Gastroesophageal sphincter (tissue), 4 donors: ENCODE data around the gene AWAT1. TPM values are rescaled to one million over a fixed set of nuclear protein-coding genes. Genes with fewer than 3 reads are reported as not detected.
"Not testable (repeated sequence)": the region's sequence is repeated elsewhere in the genome, so short reads cannot be mapped to it uniquely, and the experiment has no call there.

Source experiments
- ATAC-seq: fragments of 150-250 bp; one replicate; pipeline ENCODE4 v1.9.1; 2016; ENCODE audit warnings: mild to moderate bottlenecking, moderate library complexity
- H3K27ac ChIP-seq, 4 donors: fragments of 200-600 bp; sonication (generic) in 3 of 4; 1 replicate in 3 of 4; 2 replicates in 1 of 4; pipeline ENCODE4 v1.5.1; 2016 to 2019
- H3K27me3 ChIP-seq: fragments of 200-600 bp; sonication (generic); one replicate; pipeline ENCODE4 v1.5.1; 2019
- H3K36me3 ChIP-seq, 2 donors: fragments of 200-600 bp; sonication (generic); one replicate each; pipeline ENCODE4 v1.5.1; 2019; ENCODE audit warnings: control low read depth in 1 of 2
- H3K4me1 ChIP-seq, 3 donors: fragments of 200-600 bp; sonication (generic); 1 replicate in 2 of 3; 2 replicates in 1 of 3; pipeline ENCODE4 v1.5.1; 2016 to 2019; ENCODE audit warnings: control low read depth in 2 of 3
- H3K4me3 ChIP-seq, 2 donors: fragments of 200-600 bp; sonication (generic); one replicate each; pipeline ENCODE4 v1.5.1; 2019; ENCODE audit warnings: mild to moderate bottlenecking in 1 of 2, moderate library complexity in 1 of 2
- H3K9me3 ChIP-seq, 3 donors: fragments of 200-600 bp; sonication (generic); one replicate each; pipeline ENCODE4 v1.5.1; 2017 to 2019; ENCODE audit warnings: control low read depth in 2 of 3
- EP300 ChIP-seq: sonication (generic); formaldehyde crosslinking; IDR thresholded peaks from one replicate; pipeline ENCODE4 v1.6.1; 2017; ENCODE audit warnings: antibody characterized with exemption, mild to moderate bottlenecking
- POLR2A ChIP-seq, 2 donors: fragments of 450-650 bp; IDR thresholded peaks; one replicate each; pipeline ENCODE4 v1.6.1; 2017; ENCODE audit warnings: antibody characterized with exemption in 2 of 2, mild to moderate bottlenecking in 2 of 2, moderate library complexity in 1 of 2
- POLR2AphosphoS5 ChIP-seq: sonication (generic); formaldehyde crosslinking; IDR thresholded peaks from one replicate; pipeline ENCODE4 v1.6.1; 2017; ENCODE audit warnings: antibody characterized with exemption
- WGBS, 2 donors: methylation state at CpG; one replicate each; pipeline ENCODE4 v1.1.5; 2018; ENCODE audit warnings: low coverage in 1 of 2; 5-methylcytosine and 5-hydroxymethylcytosine counted together
- total RNA-seq, 4 donors: library from RNA; depleted of rRNA; stranded (reverse); fragments of >200 nt; gene quantifications; one replicate each; pipeline ENCODE4 v1.1.0, GENCODE V29; 2016
- TF ChIP-seq, protein P1 (sequence below), 4 experiments: fragments of 200-600 bp in 2 of 4; fragments of 450-650 bp in 2 of 4; sonication (generic) in 1 of 4; IDR thresholded peaks; one replicate each; pipeline ENCODE4 v1.5.1; 2017 to 2019; ENCODE audit warnings: antibody characterized with exemption in 4 of 4, mild to moderate bottlenecking in 2 of 4, moderate library complexity in 2 of 4

AWAT1 gene
- total RNA-seq, 4 donors from 2014 or later: not detected

GRCh38 chrX:70241501-70241900 is 7.0 kb downstream of the AWAT1 start:
- TF ChIP-seq POLR2AphosphoS5 (no peak), POLR2A (IDR thresholded peaks at IDR 0.05) (no peak), EP300 (no peak)
- TF ChIP-seq, protein P1, sequence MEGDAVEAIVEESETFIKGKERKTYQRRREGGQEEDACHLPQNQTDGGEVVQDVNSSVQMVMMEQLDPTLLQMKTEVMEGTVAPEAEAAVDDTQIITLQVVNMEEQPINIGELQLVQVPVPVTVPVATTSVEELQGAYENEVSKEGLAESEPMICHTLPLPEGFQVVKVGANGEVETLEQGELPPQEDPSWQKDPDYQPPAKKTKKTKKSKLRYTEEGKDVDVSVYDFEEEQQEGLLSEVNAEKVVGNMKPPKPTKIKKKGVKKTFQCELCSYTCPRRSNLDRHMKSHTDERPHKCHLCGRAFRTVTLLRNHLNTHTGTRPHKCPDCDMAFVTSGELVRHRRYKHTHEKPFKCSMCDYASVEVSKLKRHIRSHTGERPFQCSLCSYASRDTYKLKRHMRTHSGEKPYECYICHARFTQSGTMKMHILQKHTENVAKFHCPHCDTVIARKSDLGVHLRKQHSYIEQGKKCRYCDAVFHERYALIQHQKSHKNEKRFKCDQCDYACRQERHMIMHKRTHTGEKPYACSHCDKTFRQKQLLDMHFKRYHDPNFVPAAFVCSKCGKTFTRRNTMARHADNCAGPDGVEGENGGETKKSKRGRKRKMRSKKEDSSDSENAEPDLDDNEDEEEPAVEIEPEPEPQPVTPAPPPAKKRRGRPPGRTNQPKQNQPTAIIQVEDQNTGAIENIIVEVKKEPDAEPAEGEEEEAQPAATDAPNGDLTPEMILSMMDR (IDR thresholded peaks at IDR 0.05): no peak
- H3K4me3 ChIP-seq: no peak overlapping the region
- 49 to 88% methylated on average over 2 of the region's 2 CpGs for WGBS, 2 donors
- H3K4me1 ChIP-seq: no peaks in the 10 kb centered on the region
- H3K27ac ChIP-seq: no peak overlapping the region
- no peaks in the 10 kb centered on the region for H3K36me3 ChIP-seq
- no peaks in the 10 kb centered on the region for H3K27me3 ChIP-seq
- H3K9me3 ChIP-seq: no peaks in the 10 kb centered on the region
- no peak for ATAC-seq

DNA sequence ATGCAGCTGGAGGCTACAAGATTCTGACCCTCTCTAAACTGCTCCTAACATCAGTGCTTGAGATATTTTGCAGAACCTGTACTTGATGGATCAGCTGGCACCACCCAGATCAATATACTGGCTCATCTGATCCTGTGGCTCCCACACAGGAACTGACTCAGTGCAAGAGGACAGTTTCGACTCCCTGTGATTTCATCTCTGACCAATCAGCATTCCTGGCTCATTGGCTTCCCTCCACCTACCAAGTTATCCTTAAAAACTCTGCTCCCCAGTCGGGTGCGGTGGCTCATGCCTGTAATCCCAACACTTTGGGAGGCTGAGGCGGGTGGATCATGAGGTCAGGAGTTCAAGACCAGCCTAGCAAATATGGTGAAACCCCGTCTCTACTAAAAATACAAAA is 9.1 kb downstream of the AWAT1 start:
- not testable (repeated sequence) for ATAC-seq, H3K4me3 ChIP-seq, H3K9me3 ChIP-seq, H3K36me3 ChIP-seq, H3K4me1 ChIP-seq, H3K27ac ChIP-seq, H3K27me3 ChIP-seq
- WGBS, 2 donors: no CpG with 5 or more reads among the region's 5 CpGs

- no peaks in the 10 kb centered on the region for H3K27me3 ChIP-seq
- H3K4me1 ChIP-seq: no peaks in the 10 kb centered on the region
- TF ChIP-seq POLR2A (IDR thresholded peaks at IDR 0.05) (no peak), EP300 (no peak), POLR2AphosphoS5 (no peak)
- TF ChIP-seq, protein P1 (IDR thresholded peaks at IDR 0.05): no peak
- WGBS, 2 donors: 52 to 65% methylated on average over 4 to 6 of the region's 6 CpGs
- H3K9me3 ChIP-seq: no peaks in the 10 kb centered on the region
- ATAC-seq: no peak
- no peak overlapping the region for H3K27ac ChIP-seq
- H3K36me3 ChIP-seq: no peaks in the 10 kb centered on the region
- no peak overlapping the region for H3K4me3 ChIP-seq
These were observed 10.4 kb downstream of the AWAT1 start for GRCh38 chrX:70244881-70245280.

- Histone ChIP-seq H3K9me3 (no peaks in the 10 kb centered on the region), H3K4me1 (no peaks in the 10 kb centered on the region), H3K27ac (no peak overlapping the region), H3K27me3 (no peaks in the 10 kb centered on the region), H3K36me3 (no peaks in the 10 kb centered on the region), H3K4me3 (no peak overlapping the region)
- 85 to 100% methylated on average over 1 to 2 of the region's 2 CpGs for WGBS, 2 donors
- TF ChIP-seq EP300: no peak
- no peak for TF ChIP-seq POLR2AphosphoS5
- no peak for TF ChIP-seq POLR2A (IDR thresholded peaks at IDR 0.05)
- TF ChIP-seq, protein P1 (IDR thresholded peaks at IDR 0.05): no peak
- no peak for ATAC-seq
These were observed 12.8 kb downstream of the AWAT1 start for GRCh38 chrX:70247252-70247651.

GRCh38 chrX:70252491-70252890 is 18.0 kb downstream of the AWAT1 start:
- Histone ChIP-seq H3K36me3 (no peaks in the 10 kb centered on the region), H3K27ac (no peak overlapping the region), H3K4me3 (no peak overlapping the region), H3K9me3 (no peaks in the 10 kb centered on the region), H3K4me1 (no peaks in the 10 kb centered on the region), H3K27me3 (no peaks in the 10 kb centered on the region)
- WGBS, 2 donors: 49 to 50% methylated on average over 2 of the region's 2 CpGs
- no peak for ATAC-seq
- TF ChIP-seq, protein P1 (IDR thresholded peaks at IDR 0.05): no peak
- TF ChIP-seq POLR2A (IDR thresholded peaks at IDR 0.05) (no peak), POLR2AphosphoS5 (no peak), EP300 (no peak)
